H54 (cell line): ENCODE data around the gene NAIF1.
"Not testable (repeated sequence)": the region's sequence is repeated elsewhere in the genome, so short reads cannot be mapped to it uniquely, and the experiment has no call there.

Source experiments
- DNase-seq: peaks from one replicate; pipeline ENCODE4 v3.0.0; 2011; ENCODE audit warnings: low spot score, mixed read lengths; ENCODE audit not compliant: insufficient read length
- FAIRE-seq: peaks from 3 replicates; lab custom pipeline; 2011; peaks lifted over from hg19 to GRCh38; lab: Jason Lieb, UNC
- POLR2A ChIP-seq: IDR thresholded peaks from 2 replicates; pipeline ENCODE4 v1.6.1; 2011; ENCODE audit warnings: low read depth, mild to moderate bottlenecking, low read length

Gene NAIF1

DNA sequence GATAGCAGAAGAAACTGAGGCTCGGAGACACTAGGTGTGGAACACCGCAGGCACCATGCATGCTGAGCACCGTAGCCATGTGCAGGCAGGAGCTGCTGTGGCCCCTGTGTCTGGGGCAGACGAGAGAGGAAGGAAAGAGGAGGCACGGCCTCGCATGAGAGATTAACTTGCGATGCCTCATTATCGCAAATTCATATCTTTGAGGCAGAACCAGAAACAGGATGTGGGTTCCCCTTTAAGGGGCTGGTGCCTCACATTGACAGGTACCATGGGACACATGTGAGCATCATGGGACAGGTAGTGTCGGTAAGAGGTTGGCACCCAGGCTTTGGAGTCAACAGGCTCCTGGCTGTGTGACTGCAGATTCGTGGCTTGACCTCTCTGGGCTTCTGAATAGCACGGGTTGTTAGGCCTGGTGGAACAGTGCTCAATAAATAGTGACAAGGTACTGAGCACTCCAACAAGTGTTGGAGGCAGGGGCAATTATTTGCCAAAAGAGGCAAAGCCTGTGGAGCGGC is 40.8 kb downstream of the NAIF1 start:
- TF ChIP-seq POLR2A: no peak
- DNase-seq (no peak), FAIRE-seq (no peak)

DNA sequence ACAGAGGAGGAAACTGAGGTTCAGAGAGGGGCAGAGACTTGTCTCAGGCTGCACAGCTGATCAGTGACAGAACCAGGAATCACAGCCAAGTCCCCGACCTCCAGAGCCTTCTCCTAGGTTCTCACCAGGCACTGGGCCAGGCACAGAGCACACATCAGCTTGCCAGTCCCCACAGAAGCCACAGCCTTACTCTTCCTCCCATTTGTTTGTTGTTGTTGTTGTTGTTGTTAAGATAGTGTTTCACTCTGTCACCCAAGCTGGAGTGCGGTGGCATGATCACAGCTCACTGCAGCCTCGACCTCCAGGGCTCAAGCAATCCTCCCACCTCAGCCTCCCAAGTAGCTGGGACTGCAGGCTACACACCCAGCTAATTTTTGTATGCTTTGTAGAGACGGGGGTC is 41.4 kb downstream of the NAIF1 start:
- no peak for TF ChIP-seq POLR2A
- no peak for DNase-seq
- no peak for FAIRE-seq

DNA sequence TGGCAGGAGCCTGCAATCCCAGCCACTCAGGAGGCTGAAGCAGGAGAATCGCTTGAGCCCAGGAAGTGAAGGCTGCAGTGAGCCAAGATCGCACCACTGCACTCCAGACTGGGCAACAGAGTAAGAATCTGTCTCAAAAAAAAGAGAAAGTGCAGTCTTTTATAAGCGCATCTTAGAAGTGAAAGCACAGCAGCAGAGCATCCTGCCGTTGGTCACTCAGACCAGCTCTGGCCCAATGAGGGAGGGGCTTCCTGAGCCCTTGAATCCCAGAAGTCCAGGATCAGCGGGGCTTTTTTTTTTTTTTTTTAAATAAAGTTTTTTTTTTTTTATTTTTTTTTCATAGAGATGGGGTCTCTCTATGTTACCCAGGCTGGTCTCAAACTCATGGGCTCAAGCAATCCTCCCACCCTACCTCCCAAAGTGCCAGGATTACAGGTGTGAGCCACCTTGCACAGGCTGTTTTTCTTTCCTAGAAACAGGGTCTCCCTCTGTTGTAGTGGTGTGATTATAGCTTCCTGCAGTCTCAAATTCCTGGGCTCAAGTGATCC is 42.3 kb downstream of the NAIF1 start:
- no peak for FAIRE-seq
- no peak for TF ChIP-seq POLR2A
- no peak for DNase-seq

DNA sequence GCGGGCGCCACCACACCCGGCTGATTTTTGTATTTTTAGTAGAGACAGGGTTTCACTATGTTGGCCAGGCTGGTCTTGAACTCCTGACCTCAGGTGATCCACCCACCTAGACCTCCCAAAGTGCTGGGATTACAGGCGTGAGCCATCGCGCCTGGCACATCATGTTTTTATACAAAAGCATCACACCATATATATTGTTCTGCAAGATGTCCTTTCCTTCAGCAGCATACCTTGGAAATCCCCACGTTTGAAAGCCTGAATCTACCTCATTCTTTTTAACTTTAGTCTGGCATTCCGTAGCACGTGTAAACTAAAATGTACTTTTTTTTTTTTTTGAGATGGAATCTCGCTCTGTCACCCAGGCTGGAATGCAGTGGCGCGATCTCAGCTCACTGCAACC is 43.4 kb downstream of the NAIF1 start:
- FAIRE-seq, DNase-seq: not testable (repeated sequence)

DNA sequence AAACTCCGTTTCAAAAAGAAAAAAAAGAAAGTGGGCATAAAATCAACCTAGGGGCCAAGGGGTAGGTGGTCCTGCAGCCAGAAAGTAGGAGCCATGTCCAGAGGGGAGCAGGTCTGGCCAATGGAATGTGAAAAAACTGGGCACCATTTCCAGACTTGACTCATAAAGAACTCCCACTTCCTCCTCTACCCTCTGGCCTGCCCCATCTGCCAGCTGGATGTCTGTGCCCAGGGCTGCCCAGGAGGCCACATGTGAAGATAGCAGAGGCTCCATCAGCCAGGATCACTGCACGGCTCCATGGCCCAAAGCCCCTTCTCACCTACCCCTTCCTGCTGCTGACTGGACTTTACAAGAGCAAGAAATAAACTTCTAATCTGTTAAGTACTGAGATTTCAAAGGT is 44.2 kb downstream of the NAIF1 start:
- peak; percentile 88 for DNase-seq
- TF ChIP-seq POLR2A: no peak
- FAIRE-seq: peak; percentile 85

DNA sequence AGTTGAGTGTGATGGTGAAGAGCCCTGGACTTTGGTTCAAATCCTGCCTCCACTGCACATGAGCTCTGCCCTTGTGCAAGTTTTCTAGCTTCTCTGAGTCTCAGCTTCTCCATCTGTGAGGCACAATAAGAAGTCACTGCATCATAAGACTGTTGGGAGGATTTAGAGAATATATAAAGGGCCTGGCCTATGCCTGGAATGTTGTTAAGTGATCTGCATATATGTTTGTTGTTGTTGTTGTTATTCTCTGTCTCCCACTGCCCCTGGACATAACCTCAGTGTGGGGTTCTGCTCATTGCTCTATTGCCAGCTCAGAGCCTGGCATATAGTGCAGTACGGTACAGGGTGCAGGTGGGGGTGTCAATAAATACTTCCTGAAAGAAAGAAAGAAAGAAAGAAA is 46.0 kb downstream of the NAIF1 start:
- TF ChIP-seq POLR2A: no peak
- DNase-seq (no peak), FAIRE-seq (no peak)

DNA sequence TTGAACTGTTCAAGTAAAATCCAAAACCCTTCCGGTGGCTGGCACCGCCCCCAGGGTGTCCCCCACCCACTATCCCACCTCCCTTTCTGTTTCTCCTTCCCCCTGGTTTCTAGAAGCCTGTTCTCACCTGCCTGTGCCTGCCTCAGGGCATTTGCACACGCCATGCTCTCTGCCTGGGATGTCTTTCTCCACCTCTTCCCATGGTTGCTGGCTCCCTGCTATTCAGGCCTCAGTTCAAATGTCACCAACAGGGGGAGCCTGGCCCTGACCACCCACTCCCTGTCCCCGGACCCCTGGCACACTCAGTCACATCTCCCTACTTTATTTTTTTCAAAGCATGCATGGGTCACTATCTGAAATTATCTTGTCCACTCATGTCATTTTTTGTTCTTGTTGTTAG is 46.4 kb downstream of the NAIF1 start:
- FAIRE-seq (no peak), DNase-seq (no peak)

DNA sequence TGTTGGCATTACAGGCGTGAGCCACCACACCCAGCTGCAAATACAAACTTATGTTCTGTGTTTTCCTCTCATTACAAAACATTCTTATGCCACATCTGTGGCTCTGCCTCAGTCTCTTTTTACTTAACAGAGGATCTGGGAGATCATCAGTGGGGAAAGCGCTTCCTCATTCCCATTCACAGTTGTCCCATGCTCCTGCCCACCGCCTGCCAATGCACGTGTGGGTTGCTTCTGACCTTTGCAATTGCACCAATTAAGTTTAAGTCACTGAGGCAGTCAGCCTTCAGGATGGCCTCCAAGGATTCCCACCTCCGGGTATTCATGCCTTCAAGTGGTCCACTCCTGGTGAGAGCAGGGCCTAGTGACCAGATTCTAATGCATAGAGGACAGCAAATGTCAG is 51.4 kb downstream of the NAIF1 start:
- TF ChIP-seq POLR2A: no peak
- no peak for FAIRE-seq
- no peak for DNase-seq

More for the DNA sequence above, 46.4 kb downstream of the NAIF1 start:
- TF ChIP-seq POLR2A: no peak
